GM19023 (cell line): ENCODE results near the gene PCNX4.

Source experiments
- ATAC-seq: cut with Tn5 transposase; IDR thresholded peaks from one replicate; pipeline ENCODE4 v1.9.1; 2021; ENCODE audit warnings: mild to moderate bottlenecking, moderate library complexity; ENCODE audit not compliant: unreplicated experiment

PCNX4 gene

DNA sequence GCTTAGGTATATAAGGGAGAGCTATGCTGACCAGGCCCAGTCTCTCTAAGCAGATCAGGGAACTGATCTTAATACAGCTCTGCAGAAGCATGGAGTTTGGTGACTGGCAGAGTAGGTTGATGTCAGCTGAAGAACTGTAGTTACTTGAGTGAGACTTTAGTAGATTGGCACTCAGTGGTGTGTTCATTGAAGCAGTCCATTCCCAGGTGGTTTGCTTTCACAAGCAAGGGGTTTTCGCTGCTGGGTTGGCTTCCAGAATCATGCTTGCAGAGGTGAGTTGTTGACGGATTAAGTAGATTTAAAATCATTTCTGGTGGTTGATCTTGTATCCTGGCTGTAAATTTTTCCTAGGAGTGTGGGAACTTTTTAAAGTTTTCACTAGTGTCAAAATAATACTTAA, 80.0 kb downstream of the PCNX4 start:
- ATAC-seq: no peak

DNA sequence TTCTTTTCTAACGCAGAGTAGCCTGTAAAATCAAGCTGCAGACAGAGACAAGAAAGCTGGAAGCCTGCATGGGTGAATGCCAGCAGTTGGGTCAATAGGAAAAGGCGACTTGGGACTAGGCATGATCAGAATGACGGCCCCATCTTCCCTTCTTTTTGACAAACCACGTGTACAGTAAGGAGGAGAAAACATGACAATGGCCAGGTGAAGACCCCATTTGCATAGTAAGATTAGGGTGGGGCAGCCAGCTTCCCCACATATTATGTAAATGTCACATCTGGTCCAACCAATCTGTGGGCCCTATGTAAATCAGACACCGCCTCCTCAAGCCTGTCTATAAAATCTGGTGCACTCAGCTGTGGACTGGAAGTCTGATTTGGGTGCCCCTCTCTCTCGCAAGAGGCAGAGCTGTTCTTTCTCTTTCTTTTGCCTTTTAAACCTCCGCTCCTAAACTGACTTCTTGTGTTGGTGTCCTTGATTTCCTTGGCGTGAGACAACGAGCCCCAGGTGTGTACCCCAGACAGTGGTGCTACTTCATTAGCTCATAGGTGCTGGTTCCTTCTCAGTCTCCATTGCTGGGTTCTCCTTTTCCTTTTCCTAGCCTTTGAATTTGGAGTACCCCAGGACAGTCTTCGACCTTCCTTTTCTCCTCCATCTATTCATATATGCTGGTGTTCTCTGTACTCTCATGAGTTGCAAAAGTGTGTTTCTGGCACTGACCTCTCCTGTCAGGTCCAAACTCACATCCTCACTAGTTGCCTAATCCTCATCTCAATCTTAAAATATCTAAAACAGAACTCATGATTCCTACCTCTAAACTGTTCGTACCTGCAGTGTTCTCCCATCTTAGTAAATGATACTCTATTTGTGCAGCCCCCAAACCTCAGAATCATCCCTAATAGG, 82.9 kb downstream of the PCNX4 start:
- no peak for ATAC-seq

DNA sequence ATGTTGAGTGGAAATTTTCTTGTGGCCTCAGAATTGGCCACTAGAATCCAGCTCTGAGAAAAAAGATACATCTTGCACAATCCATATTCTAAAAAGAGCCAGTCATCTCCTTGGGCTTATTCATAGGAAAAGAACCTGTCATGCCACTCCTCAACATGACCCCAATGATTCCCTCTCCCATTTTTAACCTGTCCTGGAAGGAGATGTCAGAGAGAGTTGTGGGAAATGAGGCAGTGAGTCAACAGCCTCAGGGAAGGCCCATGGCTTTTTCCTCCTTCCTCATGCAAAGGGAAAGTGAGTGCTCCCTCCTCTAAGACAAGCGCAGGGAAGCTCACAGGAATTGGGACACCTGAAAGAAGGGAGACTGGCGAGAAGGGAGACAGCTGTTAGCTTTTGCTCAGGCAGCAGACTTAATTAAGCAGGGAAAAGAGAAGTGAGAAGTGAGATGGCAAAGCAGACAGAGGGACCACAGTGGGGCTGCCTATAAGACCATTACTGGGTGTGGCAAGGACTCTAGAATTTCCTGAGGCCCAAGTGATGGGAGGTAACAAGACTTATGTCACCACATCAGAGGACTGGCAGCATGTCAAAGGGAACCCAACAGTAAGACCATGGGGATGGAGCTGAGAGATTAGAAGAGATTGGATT, 83.7 kb downstream of the PCNX4 start:
- no peak for ATAC-seq

DNA sequence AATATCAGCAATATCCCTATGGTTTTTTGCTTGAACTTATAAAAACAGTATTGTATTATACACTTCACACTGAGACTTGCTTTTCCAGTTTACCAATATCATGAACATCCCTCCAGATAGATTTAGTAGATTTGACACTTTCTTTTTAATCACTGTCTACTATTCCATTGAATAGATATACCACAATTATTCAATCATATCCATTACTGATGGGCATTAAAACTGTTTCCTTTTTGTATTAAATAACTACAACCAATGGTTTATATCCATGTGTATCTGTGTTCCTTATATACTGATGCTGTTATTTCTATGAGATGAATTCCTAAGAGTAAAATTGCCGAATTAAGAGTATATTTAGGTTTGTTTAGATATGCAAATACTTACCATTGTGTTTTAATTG, 86.4 kb downstream of the PCNX4 start:
- no peak for ATAC-seq

DNA sequence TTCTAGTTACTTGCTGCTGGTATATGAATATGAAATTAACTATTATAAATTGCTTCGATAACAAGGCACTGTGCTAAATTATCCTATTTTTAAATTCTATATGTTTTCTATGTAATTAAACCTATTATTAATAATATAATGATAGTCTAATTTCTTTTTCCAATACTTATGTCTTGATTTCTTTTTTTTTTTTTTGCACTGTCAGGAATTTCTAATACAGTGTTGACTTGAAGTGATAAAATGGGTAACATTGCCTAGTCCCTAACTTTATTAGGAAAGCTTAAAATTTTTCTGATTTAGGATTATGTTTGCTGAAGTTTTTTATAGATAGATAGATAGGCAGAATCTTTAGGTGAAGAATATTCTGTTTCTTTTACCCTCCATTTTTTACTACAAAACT, 87.1 kb downstream of the PCNX4 start:
- no peak for ATAC-seq

DNA sequence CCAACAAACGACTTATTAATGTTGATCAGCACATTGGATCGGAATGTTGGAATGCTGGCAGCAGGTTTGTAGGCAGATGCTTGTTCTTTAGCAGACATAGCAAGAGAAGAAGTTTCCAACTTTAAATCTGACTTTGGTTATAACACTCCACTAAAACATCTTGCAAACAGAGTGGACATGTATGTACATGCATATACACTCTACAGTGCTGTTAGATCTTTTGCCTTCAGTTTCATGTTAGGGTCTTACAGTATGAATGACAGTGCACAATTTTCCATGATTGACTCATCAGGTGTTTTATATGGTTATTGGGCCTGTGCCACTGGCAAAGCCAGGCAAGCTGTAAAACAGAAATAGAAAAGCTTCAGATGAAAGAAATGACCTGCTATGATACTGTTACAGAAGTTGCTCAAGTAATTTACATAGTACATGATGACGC, 87.7 kb downstream of the PCNX4 start:
- no peak for ATAC-seq

DNA sequence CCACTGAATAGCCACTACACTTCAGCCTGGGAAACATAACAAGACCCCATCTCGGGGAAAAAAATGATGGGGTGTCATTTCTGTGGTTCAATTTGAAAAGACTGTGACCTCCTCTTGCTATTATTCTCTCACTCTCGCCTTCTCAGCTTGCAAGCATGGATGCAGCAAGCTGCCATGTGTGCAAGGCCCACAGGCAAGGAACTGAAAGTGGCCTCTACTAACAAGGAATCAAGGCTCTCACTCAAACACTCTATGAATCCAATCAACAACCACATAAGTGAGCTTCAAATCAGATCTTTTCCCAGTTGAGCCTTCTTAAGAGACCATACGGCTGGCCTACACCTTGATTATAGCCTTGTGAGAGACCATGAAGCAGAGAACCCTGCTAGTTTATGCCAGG, 91.4 kb downstream of the PCNX4 start:
- no peak for ATAC-seq

DNA sequence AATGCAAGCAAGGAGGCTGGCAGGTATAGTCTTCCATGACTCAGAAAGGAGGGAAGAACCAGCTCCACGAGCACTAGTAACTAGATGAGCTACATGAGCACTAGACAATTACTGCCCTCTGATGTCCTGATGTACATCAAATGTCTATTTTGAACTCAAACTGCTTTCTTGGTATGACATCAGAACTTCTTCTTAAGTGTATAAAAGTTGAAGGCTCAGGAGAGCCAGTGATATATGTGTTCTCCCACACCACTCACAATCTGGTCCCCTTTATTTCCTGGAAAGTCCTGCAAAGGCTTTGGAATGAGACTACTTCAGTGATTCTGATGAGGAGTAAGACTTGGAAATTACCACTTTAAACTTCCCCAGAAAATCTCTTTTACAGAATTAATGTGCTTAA, 92.0 kb downstream of the PCNX4 start:
- ATAC-seq: no peak

DNA sequence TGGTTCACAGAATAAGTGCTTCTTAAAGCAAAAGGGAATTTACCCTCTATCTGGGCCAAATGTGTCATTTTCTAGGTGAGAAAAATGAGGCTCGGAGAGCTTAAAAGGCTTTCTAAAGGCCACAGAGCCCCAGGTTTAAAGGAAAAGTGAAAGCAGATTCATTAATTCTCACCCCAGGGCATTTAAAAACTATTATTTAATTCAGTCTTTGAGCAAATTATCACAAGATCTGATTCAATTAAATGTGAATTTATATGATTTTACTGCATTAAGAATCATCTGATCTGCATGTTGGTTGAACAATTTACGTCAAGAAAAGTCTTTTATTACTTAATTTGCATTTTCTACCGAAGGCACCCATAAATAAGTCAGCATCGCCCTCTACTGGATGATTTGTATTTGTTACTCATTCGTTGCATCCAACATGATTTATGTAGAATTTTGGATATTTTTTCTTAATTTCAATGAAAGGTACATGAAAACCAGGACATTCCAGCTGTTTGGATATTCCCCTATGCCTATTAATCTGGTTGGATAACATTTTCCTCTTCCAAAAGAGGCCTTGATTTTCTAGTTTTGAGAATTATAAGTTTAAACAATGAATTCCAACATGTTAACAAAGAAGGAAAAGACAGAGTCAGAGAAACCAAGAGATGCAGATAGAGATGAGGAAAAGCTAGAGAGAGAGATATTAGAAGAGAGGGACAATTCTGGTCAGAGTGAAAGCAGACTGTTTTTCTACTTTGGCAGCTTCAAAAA, 92.6 kb downstream of the PCNX4 start:
- ATAC-seq: no peak

DNA sequence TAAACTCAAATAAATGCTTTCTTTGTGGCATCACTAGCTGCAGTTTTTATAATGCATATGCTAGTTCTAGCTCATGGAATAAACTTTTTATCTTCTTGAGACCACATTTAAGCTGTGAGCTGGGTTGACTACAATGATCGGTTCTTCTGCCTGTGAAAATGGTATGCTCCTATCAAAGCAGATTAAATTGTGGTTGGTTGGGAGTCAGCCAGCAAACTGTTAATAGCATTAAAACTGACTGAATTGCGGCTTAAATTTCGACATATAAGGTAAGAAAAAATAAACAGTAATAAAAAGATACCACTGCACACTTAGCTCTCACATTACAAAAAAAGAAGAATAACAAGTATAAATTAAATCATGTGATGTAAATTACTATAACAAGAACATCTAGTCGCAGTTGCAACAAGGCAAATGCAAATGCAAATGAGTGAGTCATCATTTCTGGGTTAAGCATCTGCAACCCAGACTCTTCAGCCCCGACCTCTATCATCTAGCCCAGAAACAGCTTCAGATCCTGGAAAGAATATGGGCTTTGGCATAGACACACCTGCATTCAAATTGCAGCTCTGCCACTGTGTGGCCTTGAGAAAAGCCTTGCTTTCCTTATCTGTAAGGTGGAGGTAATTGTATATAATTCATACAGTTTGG, 93.3 kb downstream of the PCNX4 start:
- ATAC-seq: no peak

DNA sequence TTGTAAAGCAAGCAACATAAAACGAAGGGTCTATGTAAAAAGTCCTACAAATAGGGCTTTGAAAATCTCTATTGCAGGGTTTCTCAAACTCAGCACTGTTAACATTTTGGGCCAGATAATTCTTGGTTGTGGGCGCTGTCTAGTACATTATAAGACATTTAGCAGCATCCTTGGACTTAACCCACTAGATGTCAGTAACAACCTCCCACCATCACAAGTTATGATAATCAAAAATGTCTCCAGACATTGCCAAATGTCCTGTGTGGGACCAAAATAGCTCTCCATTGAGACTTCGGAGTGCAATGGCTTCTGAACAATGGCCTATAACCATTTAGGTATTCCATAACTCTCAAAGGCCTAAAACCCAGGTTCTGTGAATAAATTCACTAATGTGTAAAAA, 96.4 kb downstream of the PCNX4 start:
- no peak for ATAC-seq

DNA sequence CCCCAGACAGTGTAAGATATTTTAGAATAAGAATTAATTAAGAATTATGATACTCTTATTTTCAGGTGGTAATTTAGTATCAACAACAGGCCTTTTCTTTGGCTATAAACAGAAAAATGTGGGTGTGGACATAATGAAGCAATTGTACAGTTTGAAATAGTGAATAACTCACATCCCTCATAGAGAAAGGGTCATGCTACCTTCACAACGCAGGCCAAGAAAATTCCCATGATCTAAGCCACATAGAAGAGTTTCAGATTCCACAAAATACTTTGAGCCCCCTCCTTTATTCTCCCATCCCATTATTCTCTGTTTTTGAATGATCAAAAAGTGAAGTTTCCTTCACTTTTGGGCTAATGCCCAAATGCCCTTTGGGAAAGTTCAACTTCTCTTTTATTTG, 97.0 kb downstream of the PCNX4 start:
- no peak for ATAC-seq

DNA sequence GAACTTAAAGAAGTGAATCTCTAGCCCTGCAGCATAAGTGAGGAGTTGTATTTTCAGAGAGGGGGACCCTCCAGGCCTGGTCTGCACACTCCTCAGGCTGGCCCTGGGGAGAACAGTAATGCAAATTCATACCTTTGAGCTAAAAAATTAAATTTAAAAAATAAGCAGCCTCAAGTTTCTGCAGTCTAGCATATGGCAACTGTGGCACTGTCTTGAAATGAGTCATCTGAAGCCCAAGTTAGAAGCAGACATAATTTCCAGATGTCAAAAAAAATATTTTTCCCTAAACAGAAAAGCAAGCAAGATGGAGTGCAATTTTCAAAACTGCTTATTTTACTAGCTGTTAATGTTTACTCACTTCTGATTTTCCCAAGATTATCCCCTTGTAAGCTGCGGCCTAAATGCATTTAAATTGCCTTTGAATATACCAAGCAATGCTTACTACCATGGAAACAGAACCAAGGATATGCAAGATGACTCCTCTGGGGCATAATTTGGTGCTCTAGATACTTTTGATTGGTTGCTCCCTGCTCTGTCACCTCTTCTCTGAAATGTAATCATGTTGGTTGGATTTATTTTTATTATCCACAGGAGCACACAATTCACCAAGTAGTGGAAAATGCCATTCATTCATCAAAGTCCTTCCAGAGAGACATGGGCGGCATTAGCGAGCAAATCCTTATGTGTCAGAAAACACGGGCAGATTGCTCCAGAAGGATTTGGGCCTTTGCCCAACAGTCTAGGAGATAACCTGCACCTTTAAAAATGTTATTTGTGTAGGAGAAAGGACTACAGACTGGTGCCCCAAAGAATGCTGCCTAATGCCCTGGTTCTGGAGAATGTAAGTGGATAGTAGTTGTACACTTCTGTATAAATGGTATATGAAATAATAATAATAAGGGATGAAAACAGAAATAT, 98.5 kb downstream of the PCNX4 start:
- ATAC-seq: peak; percentile 50

DNA sequence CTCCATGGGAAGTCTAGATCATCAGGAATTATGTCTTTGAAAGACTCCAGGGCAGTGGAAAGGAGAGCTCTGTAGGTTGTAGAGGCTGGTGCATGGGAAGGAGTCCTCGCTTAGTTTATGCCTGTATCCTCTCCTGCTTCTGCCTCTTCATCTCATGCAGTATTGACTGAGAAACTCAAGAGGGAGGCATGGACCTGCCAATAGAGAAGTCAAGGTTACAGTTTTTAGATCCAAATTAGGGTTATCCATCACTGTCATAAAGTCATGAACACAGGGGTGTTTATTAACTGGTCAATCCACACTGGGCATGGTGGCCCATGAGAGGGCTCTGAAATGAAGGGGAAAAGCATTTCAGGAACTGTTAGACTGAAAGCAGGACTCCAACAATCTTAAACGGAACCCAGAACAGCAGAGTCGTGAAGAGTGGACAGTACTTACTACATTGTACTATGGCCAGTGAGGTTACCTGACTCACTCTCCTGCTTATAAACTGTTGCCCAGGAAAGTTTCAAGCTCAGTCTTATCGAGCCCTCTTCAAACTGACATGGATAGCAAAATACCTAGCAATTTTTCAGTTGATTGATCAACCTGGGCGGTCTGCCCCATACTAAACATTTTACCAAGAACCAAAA, 103.6 kb downstream of the PCNX4 start:
- peak; percentile 71 for ATAC-seq

DNA sequence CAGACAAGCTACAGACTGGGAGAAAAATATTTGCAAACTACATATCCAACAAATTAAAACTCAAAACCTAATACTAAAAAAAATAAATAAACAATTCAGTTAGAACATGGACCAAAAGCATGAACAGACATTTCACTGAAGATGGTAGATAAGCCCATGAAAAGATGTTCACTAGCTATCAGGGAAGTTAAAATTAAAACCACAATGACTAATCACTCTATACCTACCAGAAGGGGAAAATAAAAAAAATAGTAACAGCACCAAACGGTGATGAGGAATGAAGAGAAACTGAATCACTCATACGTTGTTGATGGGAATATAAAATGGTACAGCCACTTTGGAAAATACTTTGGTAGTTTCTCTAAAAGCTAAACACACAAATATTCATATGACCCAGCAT, 104.6 kb downstream of the PCNX4 start:
- no peak for ATAC-seq

DNA sequence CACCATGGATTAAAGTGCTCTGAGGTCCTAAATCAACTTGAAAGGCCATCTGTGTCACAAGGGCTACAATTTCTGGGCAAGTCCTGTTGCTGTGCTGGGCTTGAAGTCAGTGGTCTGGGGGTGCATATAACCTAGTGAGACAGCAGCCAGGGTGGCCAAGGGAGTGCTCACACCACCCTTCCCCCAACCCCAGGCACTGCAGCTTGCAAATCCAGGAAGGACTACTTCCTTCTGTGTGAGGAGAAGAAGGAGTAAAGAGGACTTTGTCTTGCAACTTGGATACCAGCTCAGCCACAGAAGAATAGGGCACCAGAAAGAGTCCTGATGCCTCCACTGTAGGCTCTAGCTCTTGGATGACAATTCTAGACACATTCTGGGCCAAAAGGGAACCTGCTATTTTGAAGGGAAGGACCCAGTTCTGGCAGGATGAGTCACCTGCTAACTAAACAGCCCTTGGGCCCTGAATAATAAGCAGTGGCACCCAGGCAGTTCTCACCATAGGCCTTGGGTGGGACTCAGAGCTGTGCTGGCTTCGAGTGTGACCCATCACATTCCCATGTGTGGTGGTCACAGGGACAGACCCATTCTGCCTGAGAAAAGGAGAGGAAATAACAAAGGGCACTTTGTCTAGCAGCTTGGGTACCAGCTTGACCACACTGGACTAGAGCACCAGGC, 106.0 kb downstream of the PCNX4 start:
- ATAC-seq: no peak

DNA sequence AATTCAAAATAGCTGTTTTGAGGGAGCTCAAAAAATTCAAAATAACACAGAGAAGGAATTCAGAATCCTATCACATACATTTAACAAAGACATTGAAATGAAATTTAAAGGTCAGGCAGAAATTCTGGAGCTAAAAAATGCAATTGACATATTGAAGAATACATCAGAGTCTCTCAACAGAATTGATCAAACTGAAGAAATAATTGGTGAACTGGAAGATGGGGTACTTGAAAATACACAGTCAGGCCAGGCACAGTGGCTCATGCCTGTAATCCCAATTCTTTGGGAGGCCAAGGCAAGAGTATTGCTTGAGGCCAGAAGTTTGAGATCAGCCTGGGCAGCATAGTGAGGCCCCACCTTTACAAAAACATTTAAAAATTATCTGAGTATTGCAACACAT, 107.6 kb downstream of the PCNX4 start:
- ATAC-seq: no peak

DNA sequence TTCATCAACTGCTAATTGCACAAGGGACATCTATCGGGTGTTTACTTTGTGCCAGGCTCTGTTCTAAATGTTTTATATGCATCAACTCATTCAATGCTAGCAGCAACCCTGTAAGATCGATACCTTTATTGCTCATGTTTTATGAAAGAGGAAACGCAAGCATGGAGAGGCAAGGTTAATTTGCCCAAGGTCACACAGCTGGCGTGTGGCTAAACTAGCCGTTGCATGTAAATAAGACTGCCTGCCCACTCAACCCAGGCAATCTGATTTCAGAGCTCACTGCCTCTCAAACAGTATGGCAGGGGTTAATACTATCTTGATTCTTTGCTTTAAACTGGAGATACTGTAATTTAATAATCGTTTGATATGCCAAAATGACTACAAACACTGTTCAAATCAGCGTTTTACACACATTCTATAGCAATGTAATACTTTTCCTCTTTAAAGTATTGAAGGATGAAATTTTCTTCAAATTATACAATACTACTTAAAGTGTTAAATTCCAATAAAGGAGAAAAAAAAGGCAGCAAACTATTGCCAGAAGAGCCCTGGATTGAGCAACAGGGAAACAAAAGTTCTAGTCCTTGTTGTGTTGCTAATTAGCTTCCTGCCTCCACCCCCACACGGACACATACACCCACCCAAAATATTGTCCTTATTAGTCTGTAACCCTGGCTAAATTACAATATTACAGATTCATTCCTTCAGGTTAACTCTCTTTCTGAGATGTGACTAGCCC, 112.5 kb downstream of the PCNX4 start:
- peak; percentile 73 for ATAC-seq
